ENCODE results near the gene PIK3R3. TPM values are rescaled to one million over a fixed set of nuclear protein-coding genes. Genes with fewer than 3 reads are reported as not detected.

The PIK3R3 gene
- total RNA-seq, 1 experiment from 2014 or later: 3.6 TPM

GRCh38 chr1:46157916-46158311 lies 25.5 kb upstream of the PIK3R3 start:
- TF ChIP-seq, protein P1, sequence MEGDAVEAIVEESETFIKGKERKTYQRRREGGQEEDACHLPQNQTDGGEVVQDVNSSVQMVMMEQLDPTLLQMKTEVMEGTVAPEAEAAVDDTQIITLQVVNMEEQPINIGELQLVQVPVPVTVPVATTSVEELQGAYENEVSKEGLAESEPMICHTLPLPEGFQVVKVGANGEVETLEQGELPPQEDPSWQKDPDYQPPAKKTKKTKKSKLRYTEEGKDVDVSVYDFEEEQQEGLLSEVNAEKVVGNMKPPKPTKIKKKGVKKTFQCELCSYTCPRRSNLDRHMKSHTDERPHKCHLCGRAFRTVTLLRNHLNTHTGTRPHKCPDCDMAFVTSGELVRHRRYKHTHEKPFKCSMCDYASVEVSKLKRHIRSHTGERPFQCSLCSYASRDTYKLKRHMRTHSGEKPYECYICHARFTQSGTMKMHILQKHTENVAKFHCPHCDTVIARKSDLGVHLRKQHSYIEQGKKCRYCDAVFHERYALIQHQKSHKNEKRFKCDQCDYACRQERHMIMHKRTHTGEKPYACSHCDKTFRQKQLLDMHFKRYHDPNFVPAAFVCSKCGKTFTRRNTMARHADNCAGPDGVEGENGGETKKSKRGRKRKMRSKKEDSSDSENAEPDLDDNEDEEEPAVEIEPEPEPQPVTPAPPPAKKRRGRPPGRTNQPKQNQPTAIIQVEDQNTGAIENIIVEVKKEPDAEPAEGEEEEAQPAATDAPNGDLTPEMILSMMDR (IDR thresholded peaks at IDR 0.05; ENCODE audit: insufficient read depth in 1 of 2, low read depth in 1 of 2, low read length in 1 of 2, severe bottlenecking in 1 of 2, unreplicated experiment in 1 of 2): no peak
- Histone ChIP-seq H3K9me3 (no peaks in the 10 kb centered on the region), H3K27me3 (replicated peaks; ENCODE audit: control insufficient read depth, insufficient read depth, low read length) (no peaks in the 10 kb centered on the region), H3K4me3 (ENCODE audit: low read depth, low read length) (no peak overlapping the region), H3K4me1 (no peaks in the 10 kb centered on the region), H3K36me3 (ENCODE audit: control insufficient read depth, insufficient read depth, low read length) (no peaks in the 10 kb centered on the region)
- ChIA-PET CTCF (no interaction called here), POLR2A (no interaction called here)
- Mint-ChIP-seq H3K9me3 (ENCODE audit: unreplicated experiment) (no peaks in the 10 kb centered on the region), H3K4me3 (ENCODE audit: unreplicated experiment) (no peak overlapping the region), H3K36me3 (ENCODE audit: insufficient read depth, unreplicated experiment) (no peaks in the 10 kb centered on the region), H3K27ac (ENCODE audit: unreplicated experiment) (no peak overlapping the region), H3K27me3 (ENCODE audit: insufficient read depth, unreplicated experiment) (no peaks in the 10 kb centered on the region), H3K4me1 (ENCODE audit: low read depth, unreplicated experiment) (no peaks in the 10 kb centered on the region)
- no peak for DNase-seq
- no TSS peak for BruUV-seq (replicated peaks)
- intact Hi-C loops (cut with micrococcal nuclease; ENCODE audit: unreplicated experiment): no loop called here

DNA sequence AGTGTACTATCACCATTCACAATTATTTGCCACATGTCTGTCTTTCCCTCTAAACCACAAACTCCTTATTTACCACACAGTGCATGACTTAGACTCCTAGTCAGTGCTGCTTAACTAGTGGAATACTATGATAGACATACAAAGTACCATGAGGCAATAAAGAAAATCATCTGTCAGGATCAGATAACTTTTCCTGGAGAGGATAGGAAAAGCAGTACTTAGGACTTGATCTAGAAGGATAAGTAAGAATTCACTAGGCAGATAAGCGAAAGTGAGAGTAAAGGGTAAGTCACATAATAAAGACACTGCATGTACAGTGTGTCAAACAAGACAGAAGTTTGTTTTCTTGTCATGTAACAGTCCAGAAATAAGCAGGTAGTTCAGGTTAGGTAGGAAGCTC lies 21.3 kb upstream of the PIK3R3 start:
- Mint-ChIP-seq H3K9me3 (ENCODE audit: unreplicated experiment) (no peaks in the 10 kb centered on the region), H3K4me1 (ENCODE audit: low read depth, unreplicated experiment) (peaks cover under 1% of the 10 kb centered on the region), H3K27me3 (ENCODE audit: insufficient read depth, unreplicated experiment) (no peaks in the 10 kb centered on the region), H3K4me3 (ENCODE audit: unreplicated experiment) (no peak overlapping the region), H3K36me3 (ENCODE audit: insufficient read depth, unreplicated experiment) (no peaks in the 10 kb centered on the region), H3K27ac (ENCODE audit: unreplicated experiment) (no peak overlapping the region)
- Histone ChIP-seq H3K4me1 (no peaks in the 10 kb centered on the region), H3K9me3 (no peaks in the 10 kb centered on the region), H3K4me3 (ENCODE audit: low read depth, low read length) (no peak overlapping the region), H3K36me3 (ENCODE audit: control insufficient read depth, insufficient read depth, low read length) (no peaks in the 10 kb centered on the region), H3K27me3 (replicated peaks; ENCODE audit: control insufficient read depth, insufficient read depth, low read length) (no peaks in the 10 kb centered on the region)
- BruUV-seq (replicated peaks): no TSS peak
- DNase-seq: no peak
- CTCF ChIA-PET: no interaction called here
- TF ChIP-seq, protein P1 (IDR thresholded peaks at IDR 0.05; ENCODE audit: insufficient read depth in 1 of 2, low read depth in 1 of 2, low read length in 1 of 2, severe bottlenecking in 1 of 2, unreplicated experiment in 1 of 2): no peak
- POLR2A ChIA-PET: no interaction called here
- intact Hi-C loops (cut with micrococcal nuclease; ENCODE audit: unreplicated experiment): no loop called here

DNA sequence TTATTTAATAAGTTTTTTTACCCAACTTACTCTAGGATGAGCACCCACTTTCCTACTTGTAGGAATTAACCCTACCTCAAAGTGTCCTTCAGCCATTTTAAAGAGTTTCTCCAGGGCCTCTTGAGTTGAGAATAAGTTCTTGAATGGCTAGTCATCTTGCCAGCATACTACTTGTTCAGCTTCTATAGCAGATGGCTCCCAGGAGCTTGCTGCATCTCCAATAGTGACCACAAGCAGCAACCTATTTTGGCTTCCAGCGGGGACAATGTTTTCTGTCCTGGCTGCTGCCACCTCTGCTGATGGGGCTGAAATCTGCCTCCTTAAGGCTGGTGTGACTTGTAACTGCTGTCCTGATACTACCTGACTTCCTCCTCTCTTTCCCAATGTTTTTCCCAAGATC lies 20.8 kb upstream of the PIK3R3 start:
- no peaks in the 10 kb centered on the region for H3K27me3 ChIP-seq (replicated peaks; ENCODE audit: control insufficient read depth, insufficient read depth, low read length)
- no peak overlapping the region for H3K4me3 ChIP-seq (ENCODE audit: low read depth, low read length)
- H3K9me3 Mint-ChIP-seq (ENCODE audit: unreplicated experiment): no peaks in the 10 kb centered on the region
- ChIA-PET CTCF (no interaction called here), POLR2A (no interaction called here)
- no peak overlapping the region for H3K27ac Mint-ChIP-seq (ENCODE audit: unreplicated experiment)
- intact Hi-C loops (cut with micrococcal nuclease; ENCODE audit: unreplicated experiment): no loop called here
- no peaks in the 10 kb centered on the region for H3K36me3 Mint-ChIP-seq (ENCODE audit: insufficient read depth, unreplicated experiment)
- no peaks in the 10 kb centered on the region for H3K27me3 Mint-ChIP-seq (ENCODE audit: insufficient read depth, unreplicated experiment)
- H3K9me3 ChIP-seq: no peaks in the 10 kb centered on the region
- TF ChIP-seq, protein P1 (IDR thresholded peaks at IDR 0.05; ENCODE audit: insufficient read depth in 1 of 2, low read depth in 1 of 2, low read length in 1 of 2, severe bottlenecking in 1 of 2, unreplicated experiment in 1 of 2): no peak
- DNase-seq: no peak
- no peaks in the 10 kb centered on the region for H3K36me3 ChIP-seq (ENCODE audit: control insufficient read depth, insufficient read depth, low read length)
- no peaks in the 10 kb centered on the region for H3K4me1 ChIP-seq
- no peak overlapping the region for H3K4me3 Mint-ChIP-seq (ENCODE audit: unreplicated experiment)
- peaks cover 6% of the 10 kb centered on the region for H3K4me1 Mint-ChIP-seq (ENCODE audit: low read depth, unreplicated experiment)
- no TSS peak for BruUV-seq (replicated peaks)
